ENCODE measurements around the gene SH3PXD2B. TPM values are rescaled to one million over a fixed set of nuclear protein-coding genes. Genes with fewer than 3 reads are reported as not detected.

The SH3PXD2B gene
- total RNA-seq, 3 donors from 2014 or later, result 35.3 to 118 (median 43.9) TPM

DNA sequence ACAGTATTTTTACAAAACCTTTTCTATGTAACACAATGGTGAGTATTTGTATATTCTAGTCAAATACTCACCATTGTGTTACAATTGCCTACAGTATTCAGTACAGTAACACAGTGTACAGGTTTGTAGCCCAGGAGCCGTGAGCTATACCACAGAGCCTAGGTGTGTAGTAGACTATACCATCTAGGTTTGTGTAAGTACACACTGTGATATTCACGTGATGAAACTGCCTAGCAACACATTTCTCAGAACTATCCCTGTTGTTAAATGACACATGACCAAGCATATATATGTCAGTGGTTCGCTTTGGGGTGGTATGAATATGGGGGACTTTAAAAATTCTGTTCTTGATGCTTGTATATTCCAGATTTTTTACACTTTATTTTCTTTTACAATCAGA is 21.3 kb downstream of the SH3PXD2B start:
- Histone ChIP-seq H3K4me1 (peaks cover 13 to 15% of the 10 kb centered on the region in 2 donors), H3K27me3 (no peaks in the 10 kb centered on the region), H3K9me3 (no peaks in the 10 kb centered on the region), H3K4me3 (no peak overlapping the region), H3K36me3 (no peaks in the 10 kb centered on the region), H3K27ac (peak overlapping the region in 1 of 2 donors; percentile 95)
- DNase-seq (ENCODE audit: low spot score in 2 of 2), result no peak
- TF ChIP-seq, protein P1, sequence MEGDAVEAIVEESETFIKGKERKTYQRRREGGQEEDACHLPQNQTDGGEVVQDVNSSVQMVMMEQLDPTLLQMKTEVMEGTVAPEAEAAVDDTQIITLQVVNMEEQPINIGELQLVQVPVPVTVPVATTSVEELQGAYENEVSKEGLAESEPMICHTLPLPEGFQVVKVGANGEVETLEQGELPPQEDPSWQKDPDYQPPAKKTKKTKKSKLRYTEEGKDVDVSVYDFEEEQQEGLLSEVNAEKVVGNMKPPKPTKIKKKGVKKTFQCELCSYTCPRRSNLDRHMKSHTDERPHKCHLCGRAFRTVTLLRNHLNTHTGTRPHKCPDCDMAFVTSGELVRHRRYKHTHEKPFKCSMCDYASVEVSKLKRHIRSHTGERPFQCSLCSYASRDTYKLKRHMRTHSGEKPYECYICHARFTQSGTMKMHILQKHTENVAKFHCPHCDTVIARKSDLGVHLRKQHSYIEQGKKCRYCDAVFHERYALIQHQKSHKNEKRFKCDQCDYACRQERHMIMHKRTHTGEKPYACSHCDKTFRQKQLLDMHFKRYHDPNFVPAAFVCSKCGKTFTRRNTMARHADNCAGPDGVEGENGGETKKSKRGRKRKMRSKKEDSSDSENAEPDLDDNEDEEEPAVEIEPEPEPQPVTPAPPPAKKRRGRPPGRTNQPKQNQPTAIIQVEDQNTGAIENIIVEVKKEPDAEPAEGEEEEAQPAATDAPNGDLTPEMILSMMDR (IDR thresholded peaks at IDR 0.05), result no peak
- TF ChIP-seq POLR2A (IDR thresholded peaks at IDR 0.05) (no peak), POLR2AphosphoS5 (IDR thresholded peaks at IDR 0.05) (no peak)
- intact Hi-C loops (cut with DNase I; ENCODE audit: low total_unique reads), result no loop called here

DNA sequence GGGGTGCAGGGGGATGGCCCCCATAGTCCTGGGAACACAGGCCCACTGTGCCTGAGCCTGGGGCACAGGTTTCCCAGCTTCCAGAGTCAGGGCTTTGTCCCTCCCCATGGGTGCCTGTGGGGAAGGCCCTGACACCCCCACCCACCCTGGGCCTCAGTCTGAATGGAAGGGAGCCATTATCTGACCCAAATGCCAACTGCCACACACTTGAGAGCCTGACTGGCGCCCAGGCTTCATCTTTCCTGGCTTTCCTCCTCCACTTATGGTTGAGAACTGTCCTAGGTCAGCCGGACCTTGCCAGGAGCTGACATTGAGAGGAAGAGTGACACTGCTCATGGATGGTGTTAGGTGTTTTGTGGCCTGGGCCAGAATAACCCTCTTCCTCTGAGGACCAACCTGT is 24.0 kb downstream of the SH3PXD2B start:
- H3K9me3 ChIP-seq, result no peaks in the 10 kb centered on the region
- intact Hi-C loops (cut with DNase I; ENCODE audit: low total_unique reads), result no loop called here
- peaks cover 10 to 18% of the 10 kb centered on the region in 2 donors for H3K4me1 ChIP-seq
- no peaks in the 10 kb centered on the region for H3K36me3 ChIP-seq
- no peaks in the 10 kb centered on the region for H3K27me3 ChIP-seq
- TF ChIP-seq POLR2A (IDR thresholded peaks at IDR 0.05), result no peak
- no peak for TF ChIP-seq POLR2AphosphoS5 (IDR thresholded peaks at IDR 0.05)
- TF ChIP-seq, protein P1 (IDR thresholded peaks at IDR 0.05), result no peak
- DNase-seq (ENCODE audit: low spot score in 2 of 2), result no peak
- peak overlapping the region; percentile 91 to 95 for H3K27ac ChIP-seq
- no peak overlapping the region for H3K4me3 ChIP-seq

DNA sequence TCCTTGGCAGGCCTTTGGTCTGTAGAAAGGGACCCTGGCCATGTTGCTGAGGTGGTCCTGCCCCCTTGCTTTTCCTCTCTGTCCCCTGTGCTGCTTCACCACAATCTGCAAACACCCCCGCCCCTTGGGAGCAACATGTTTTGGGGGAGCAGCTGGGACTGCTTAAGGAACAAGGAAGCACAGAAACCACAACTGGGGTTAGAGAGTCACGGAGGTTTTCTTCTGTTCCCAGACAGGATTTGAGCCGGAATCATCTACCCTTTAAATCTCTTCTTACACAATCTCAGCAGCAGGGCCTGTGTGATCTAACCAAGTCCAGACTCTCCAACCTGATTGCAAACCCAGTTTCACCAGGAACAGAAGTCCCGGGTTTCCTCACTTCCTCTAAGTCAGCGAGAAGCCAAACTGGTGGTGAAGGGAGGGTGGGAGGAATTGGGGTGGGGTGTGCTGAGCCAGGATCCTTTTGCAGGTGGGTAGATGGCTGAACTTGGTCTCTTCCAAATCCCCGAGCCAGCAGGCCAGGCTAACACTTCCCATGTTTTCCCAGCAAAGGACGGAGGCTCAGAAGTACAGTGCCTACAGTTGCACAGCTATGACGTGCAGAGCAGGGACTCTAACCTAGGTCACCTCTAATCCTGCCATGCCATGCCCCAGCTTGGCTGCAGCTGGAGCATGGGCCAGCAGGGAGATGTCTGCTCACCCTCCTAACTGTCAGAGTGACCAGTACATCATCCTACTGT is 25.0 kb downstream of the SH3PXD2B start:
- Histone ChIP-seq H3K9me3 (no peaks in the 10 kb centered on the region), H3K4me1 (peaks cover 10 to 20% of the 10 kb centered on the region in 2 donors), H3K36me3 (no peaks in the 10 kb centered on the region), H3K4me3 (no peak overlapping the region), H3K27ac (peak overlapping the region; percentile 91 to 95), H3K27me3 (no peaks in the 10 kb centered on the region)
- intact Hi-C loops (cut with DNase I; ENCODE audit: low total_unique reads), result no loop called here
- TF ChIP-seq POLR2AphosphoS5 (IDR thresholded peaks at IDR 0.05) (peak; percentile 37 to 70 (median 53)), POLR2A (IDR thresholded peaks at IDR 0.05) (no peak)
- TF ChIP-seq, protein P1 (IDR thresholded peaks at IDR 0.05), result no peak
- DNase-seq (ENCODE audit: low spot score in 2 of 2), result peak in 1 of 2 donors; percentile 57

DNA sequence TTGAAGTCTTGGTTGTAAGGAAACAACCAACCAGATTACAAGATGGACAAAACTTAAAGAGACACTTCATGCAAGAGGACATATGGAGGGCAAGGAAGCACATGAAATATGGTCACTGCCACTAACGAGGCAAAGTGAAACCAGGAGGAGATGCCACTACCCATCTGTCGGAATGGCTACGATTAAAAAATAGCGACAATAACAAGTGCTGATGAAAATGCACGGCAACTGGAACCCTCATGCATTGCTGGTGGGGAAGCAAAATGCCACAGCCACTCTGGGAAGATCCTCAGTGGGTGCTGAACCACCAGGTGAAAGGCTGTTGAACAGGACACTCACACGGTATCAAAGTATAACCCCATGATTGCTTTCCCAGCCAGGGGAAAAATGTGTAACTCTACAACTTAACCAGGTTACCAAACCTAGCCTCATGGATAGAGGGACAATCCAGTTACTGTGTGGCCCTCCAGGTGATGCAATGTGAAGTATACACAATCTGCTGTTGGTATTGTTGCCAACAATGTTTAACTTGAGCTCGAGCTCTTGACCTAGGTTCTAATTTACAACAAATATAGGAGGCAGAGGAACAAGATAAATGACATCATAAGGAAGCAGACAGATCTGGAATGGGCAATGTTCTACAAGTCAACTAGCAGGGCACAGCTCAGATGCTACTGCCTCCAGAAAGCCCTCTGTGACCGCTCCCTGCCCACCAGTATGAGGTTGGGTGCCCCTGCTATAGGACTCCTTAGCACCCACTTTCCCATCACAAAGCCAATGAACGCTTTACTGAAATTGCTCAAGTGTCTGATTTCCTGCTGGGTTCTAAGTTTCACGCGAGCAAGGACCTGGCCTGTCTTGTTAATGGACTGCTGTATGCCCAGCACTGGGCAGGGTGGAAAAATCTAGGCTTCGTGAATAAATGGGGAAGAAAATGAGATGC is 25.8 kb downstream of the SH3PXD2B start:
- H3K4me1 ChIP-seq, result peaks cover 10 to 26% of the 10 kb centered on the region in 2 donors
- DNase-seq (ENCODE audit: low spot score in 2 of 2), result no peak
- intact Hi-C loops (cut with DNase I; ENCODE audit: low total_unique reads), result no loop called here
- no peaks in the 10 kb centered on the region for H3K36me3 ChIP-seq
- no peaks in the 10 kb centered on the region for H3K27me3 ChIP-seq
- no peaks in the 10 kb centered on the region for H3K9me3 ChIP-seq
- peak overlapping the region; percentile 91 to 95 for H3K27ac ChIP-seq
- H3K4me3 ChIP-seq, result no peak overlapping the region
- TF ChIP-seq, protein P1 (IDR thresholded peaks at IDR 0.05), result no peak
- no peak for TF ChIP-seq POLR2AphosphoS5 (IDR thresholded peaks at IDR 0.05)
- TF ChIP-seq POLR2A (IDR thresholded peaks at IDR 0.05), result no peak
